B cell (primary cell): ENCODE results near the gene TLE2. TPM values are rescaled to one million over a fixed set of nuclear protein-coding genes. Genes with fewer than 3 reads are reported as not detected.
A peak's percentile ranks its signal among the peaks of the same experiment; 100 is the strongest.

ENCODE experiments used
- ATAC-seq: fragments of 200-7000 bp; cut with Tn5 transposase; one replicate; pipeline ENCODE4 v1.10.0; 2021; ENCODE audit warnings: low read depth, mild to moderate bottlenecking, moderate number of reproducible peaks, moderate library complexity
- CTCF ChIA-PET: fragments of 350-600 bp; sonication (Branson Sonifier 250); formaldehyde crosslinking; loops from one replicate; lab custom pipeline; 2021; ENCODE audit warnings: antibody characterized with exemption, inconsistent platforms; lab: Charles Lee
- POLR2A ChIA-PET: fragments of 350-600 bp; sonication (Branson Sonifier 250); formaldehyde crosslinking; loops from one replicate; lab custom pipeline; 2021; ENCODE audit warnings: antibody characterized with exemption; lab: Charles Lee
- DNase-seq: peaks from one replicate; pipeline ENCODE4 v3.0.0; 2013
- H2AFZ ChIP-seq: 2 replicates; pipeline ENCODE4 v1.6.1; 2012; ENCODE audit warnings: mild to moderate bottlenecking, low read depth, low read length; ENCODE audit not compliant: insufficient read depth, poor library complexity, severe bottlenecking
- H3K27ac ChIP-seq, 2 donors: 1 replicate in 1 of 2; 2 replicates in 1 of 2; pipeline ENCODE4 v1.5.1; 2012 to 2013; ENCODE audit warnings: low read length in 2 of 2, mild to moderate bottlenecking in 2 of 2, moderate library complexity in 1 of 2
- H3K27me3 ChIP-seq, 4 experiments: fragments of 200-600 bp in 1 of 4; sonication (generic) in 1 of 4; replicated peaks in 1 of 4; 1 replicate in 2 of 4; 2 replicates in 2 of 4; pipeline versions ENCODE4 v1.6.1 to v1.7.0; 2013 to 2016; ENCODE audit warnings: low read length in 3 of 4, mild to moderate bottlenecking in 2 of 4, mixed read lengths in 1 of 4, moderate library complexity in 1 of 4; ENCODE audit not compliant: insufficient read depth in 4 of 4, control insufficient read depth in 3 of 4; ENCODE audit errors: control extremely low read depth in 1 of 4
- H3K36me3 ChIP-seq, 2 experiments: replicated peaks in 1 of 2; 1 replicate in 1 of 2; 2 replicates in 1 of 2; pipeline versions ENCODE4 v1.6.1 to v1.7.1; 2013; ENCODE audit warnings: low read length in 1 of 2; ENCODE audit not compliant: insufficient read depth in 2 of 2, control insufficient read depth in 1 of 2; ENCODE audit errors: control extremely low read depth in 1 of 2, extremely low read depth in 1 of 2
- H3K4me1 ChIP-seq, 2 donors: fragments of 200-600 bp in 1 of 2; sonication (generic) in 1 of 2; 1 replicate in 1 of 2; 2 replicates in 1 of 2; pipeline versions ENCODE4 v1.5.1 to v1.6.1; 2013 to 2017; ENCODE audit warnings: low read length in 2 of 2; ENCODE audit not compliant: control insufficient read depth in 2 of 2, insufficient read depth in 2 of 2
- H3K4me2 ChIP-seq: replicated peaks from 2 replicates; pipeline ENCODE3; 2012; ENCODE audit warnings: mild to moderate bottlenecking, low read depth, low read length; ENCODE audit not compliant: poor library complexity, severe bottlenecking
- H3K4me3 ChIP-seq, 5 experiments: fragments of 200-600 bp in 1 of 5; sonication (generic) in 1 of 5; 1 replicate in 3 of 5; 2 replicates in 2 of 5; pipeline versions ENCODE4 v1.5.1 to v1.7.0; 2011 to 2016; ENCODE audit warnings: low read length in 4 of 5, mild to moderate bottlenecking in 4 of 5, low read depth in 2 of 5, control low read depth in 1 of 5, moderate library complexity in 1 of 5; ENCODE audit not compliant: insufficient read depth in 1 of 5; ENCODE audit errors: control extremely low read depth in 1 of 5, extremely low read depth in 1 of 5
- H3K79me2 ChIP-seq: fragments of 200-600 bp; sonication (generic); one replicate; pipeline ENCODE4 v1.6.0; 2016; ENCODE audit warnings: low read length; ENCODE audit not compliant: control insufficient read depth, insufficient read depth
- H3K9ac ChIP-seq: fragments of 200-600 bp; sonication (generic); 2 replicates; pipeline ENCODE4 v1.6.1; 2017; ENCODE audit warnings: mild to moderate bottlenecking, low read length, moderate library complexity
- H3K9me3 ChIP-seq, 3 donors: one replicate each; pipeline versions ENCODE4 v1.6.1 to v1.7.1; 2013; ENCODE audit warnings: low read length in 2 of 3; ENCODE audit not compliant: control insufficient read depth in 2 of 3, insufficient read depth in 1 of 3; ENCODE audit errors: control extremely low read depth in 1 of 3
- H4K20me1 ChIP-seq: 2 replicates; pipeline ENCODE4 v1.6.0; 2012; ENCODE audit warnings: mild to moderate bottlenecking, low read length; ENCODE audit not compliant: insufficient read depth, control insufficient read depth, poor library complexity, severe bottlenecking
- H3K27ac Mint-ChIP-seq: one replicate; pipeline ENCODE4 v1.8.0; 2021; ENCODE audit warnings: mixed read lengths
- H3K27me3 Mint-ChIP-seq: one replicate; pipeline ENCODE4 v1.8.0; 2021; ENCODE audit warnings: mixed read lengths
- H3K4me1 Mint-ChIP-seq: one replicate; pipeline ENCODE4 v1.8.0; 2021; ENCODE audit warnings: mixed read lengths
- H3K4me3 Mint-ChIP-seq: one replicate; pipeline ENCODE4 v1.8.0; 2021; ENCODE audit warnings: mixed read lengths
- H3K9me3 Mint-ChIP-seq: one replicate; pipeline ENCODE4 v1.8.0; 2022; ENCODE audit warnings: mixed read lengths; ENCODE audit not compliant: insufficient read depth
- EZH2 ChIP-seq: IDR thresholded peaks from 2 replicates; pipeline ENCODE4 v1.6.1; 2012; ENCODE audit warnings: borderline replicate concordance, low read depth, mild to moderate bottlenecking, moderate library complexity, low read length; ENCODE audit not compliant: insufficient read depth, poor library complexity, severe bottlenecking
- WGBS: methylation state at CpG from one replicate; pipeline ENCODE4 v1.1.5; 2013; ENCODE audit warnings: missing lambda C conversion rate; ENCODE audit not compliant: insufficient coverage; 5-methylcytosine and 5-hydroxymethylcytosine counted together
- intact Hi-C: fragments of 100-400 bp; cut with micrococcal nuclease; formaldehyde crosslinking; loops from one replicate; pipeline ENCODE4 v1.10.0; 2022
- polyA plus RNA-seq: library from polyadenylated mRNA; depleted of rRNA; stranded (reverse); fragments of >200 nt; gene quantifications from 2 replicates; pipeline ENCODE4 v1.2.3, GENCODE V29; 2012
- total RNA-seq, 2 donors: library from RNA; stranded (reverse); fragments of 120-200 nt in 1 of 2; gene quantifications; 1 replicate in 1 of 2; 2 replicates in 1 of 2; pipeline versions ENCODE4 v1.2.3 to v1.2.4, GENCODE V29; 2013 to 2022
- TF ChIP-seq, protein P1 (sequence below): fragments of 200-600 bp; IDR thresholded peaks from one replicate; pipeline ENCODE4 v1.8.0; 2022; ENCODE audit warnings: antibody characterized with exemption, mild to moderate bottlenecking

The TLE2 gene
- total and polyA plus RNA-seq, 2 donors (not counting 1 experiment from before 2014, with no cell fraction given) = 3.0 to 5.3 TPM

DNA sequence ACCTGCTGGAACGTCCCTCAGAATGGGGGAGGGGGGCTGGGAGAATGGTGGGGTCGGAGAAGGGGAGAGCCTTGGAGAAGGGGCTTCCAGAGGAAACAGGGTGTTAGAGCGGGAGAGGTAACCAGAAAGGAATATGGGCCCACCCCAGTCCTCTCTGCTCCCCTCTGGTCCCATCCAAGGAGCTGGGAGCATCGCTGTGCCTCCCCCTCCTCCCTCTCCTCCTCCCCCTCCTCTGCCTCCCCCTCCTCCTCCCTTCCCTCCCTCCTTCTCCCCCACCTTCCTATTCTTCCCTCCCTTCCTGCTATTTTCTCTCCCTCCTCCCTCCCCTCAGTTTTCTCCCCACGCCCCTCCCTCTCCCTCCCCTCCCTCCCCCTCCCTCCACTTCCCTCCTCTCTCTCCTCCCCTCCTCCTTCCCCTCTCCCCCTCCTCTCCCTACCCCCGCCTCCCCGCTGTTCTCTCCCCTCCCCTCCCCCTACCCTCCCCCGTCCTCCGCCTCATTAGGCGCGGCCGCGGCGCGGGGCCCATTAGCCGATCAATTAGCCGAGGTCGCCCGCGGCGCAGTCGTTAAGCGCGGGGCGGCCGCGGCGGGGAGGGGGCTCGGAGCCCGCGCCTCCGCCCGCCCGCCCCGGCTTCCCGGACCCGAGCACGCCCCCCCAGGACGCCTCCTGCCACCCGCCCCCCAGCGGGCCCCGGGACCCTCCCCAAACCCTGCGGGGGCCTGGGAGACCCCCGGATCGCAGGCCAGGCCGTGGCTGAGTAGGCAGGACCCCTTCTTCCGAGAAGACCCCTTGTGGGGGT lies 17.8 kb upstream of the TLE2 start:
- 3% methylated on average over 24 of the region's 47 CpGs for WGBS
- Histone ChIP-seq H3K79me2 (no peaks in the 10 kb centered on the region), H3K36me3 (no peaks in the 10 kb centered on the region), H2AFZ (peak overlapping the region; percentile 63), H3K27me3 (peaks cover 0 to under 1% (median 0%) of the 10 kb centered on the region in 4 experiments), H3K4me3 (peak overlapping the region; percentile 33 to 64 (median 48)), H4K20me1 (no peaks in the 10 kb centered on the region), H3K9ac (peak overlapping the region; percentile 47), H3K4me1 (peaks cover 11 to 23% of the 10 kb centered on the region in 2 donors), H3K4me2 (peak overlapping the region; percentile 74), H3K9me3 (no peaks in the 10 kb centered on the region), H3K27ac (no peak overlapping the region)
- no peak for ATAC-seq
- Mint-ChIP-seq H3K4me3 (peak overlapping the region; percentile 92), H3K9me3 (no peaks in the 10 kb centered on the region), H3K27ac (no peak overlapping the region), H3K4me1 (peaks cover 22% of the 10 kb centered on the region), H3K27me3 (peaks cover 5% of the 10 kb centered on the region)
- TF ChIP-seq, protein P1, sequence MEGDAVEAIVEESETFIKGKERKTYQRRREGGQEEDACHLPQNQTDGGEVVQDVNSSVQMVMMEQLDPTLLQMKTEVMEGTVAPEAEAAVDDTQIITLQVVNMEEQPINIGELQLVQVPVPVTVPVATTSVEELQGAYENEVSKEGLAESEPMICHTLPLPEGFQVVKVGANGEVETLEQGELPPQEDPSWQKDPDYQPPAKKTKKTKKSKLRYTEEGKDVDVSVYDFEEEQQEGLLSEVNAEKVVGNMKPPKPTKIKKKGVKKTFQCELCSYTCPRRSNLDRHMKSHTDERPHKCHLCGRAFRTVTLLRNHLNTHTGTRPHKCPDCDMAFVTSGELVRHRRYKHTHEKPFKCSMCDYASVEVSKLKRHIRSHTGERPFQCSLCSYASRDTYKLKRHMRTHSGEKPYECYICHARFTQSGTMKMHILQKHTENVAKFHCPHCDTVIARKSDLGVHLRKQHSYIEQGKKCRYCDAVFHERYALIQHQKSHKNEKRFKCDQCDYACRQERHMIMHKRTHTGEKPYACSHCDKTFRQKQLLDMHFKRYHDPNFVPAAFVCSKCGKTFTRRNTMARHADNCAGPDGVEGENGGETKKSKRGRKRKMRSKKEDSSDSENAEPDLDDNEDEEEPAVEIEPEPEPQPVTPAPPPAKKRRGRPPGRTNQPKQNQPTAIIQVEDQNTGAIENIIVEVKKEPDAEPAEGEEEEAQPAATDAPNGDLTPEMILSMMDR = no peak
- no peak for TF ChIP-seq EZH2
- no peak for DNase-seq
- ChIA-PET POLR2A (interaction anchor here (0.8 to 1.7 kb wide), 2 partner anchors 10 to 14 kb away, joined by 3 to 6 read pairs; no protein-coding TSS in a partner anchor), CTCF (interaction anchor here (1.0 to 1.5 kb wide), 2 partner anchors 9 to 14 kb away, joined by 3 to 4 read pairs; no protein-coding TSS in a partner anchor)
- intact Hi-C loops = loop anchor here (1.0 kb wide), 1 partner anchor 11 kb away; no protein-coding TSS in a partner anchor
